Uterus (tissue), 2 donors: ENCODE measurements around the gene TVP23A.

Experiments used
- CTCF ChIP-seq, 4 experiments: fragments of 200-600 bp in 2 of 4; fragments of 450-650 bp in 2 of 4; sonication (generic) in 2 of 4; IDR thresholded peaks; one replicate each; pipeline ENCODE4 v1.5.1; 2016 to 2019; ENCODE audit warnings: antibody characterized with exemption in 4 of 4, mild to moderate bottlenecking in 2 of 4, moderate library complexity in 1 of 4
- POLR2A ChIP-seq, 2 donors: fragments of 450-650 bp; IDR thresholded peaks; one replicate each; pipeline ENCODE4 v1.6.1; 2016; ENCODE audit warnings: antibody characterized with exemption in 2 of 2, mild to moderate bottlenecking in 1 of 2, moderate library complexity in 1 of 2

GRCh38 chr16:10738231-10739077 is 80.1 kb downstream of the TVP23A start:
- TF ChIP-seq CTCF (IDR thresholded peaks at IDR 0.05) (no peak), POLR2A (IDR thresholded peaks at IDR 0.05) (no peak)
